Vagina (tissue), 2 donors: ENCODE measurements around the gene HDGF. TPM values are rescaled to one million over a fixed set of nuclear protein-coding genes. Genes with fewer than 3 reads are reported as not detected.
"Not testable (repeated sequence)": the region's sequence is repeated elsewhere in the genome, so short reads cannot be mapped to it uniquely, and the experiment has no call there.

Experiments used
- DNase-seq, 2 donors: peaks; one replicate each; pipeline ENCODE4 v3.0.0-alpha.2; 2017; ENCODE audit errors: extremely low spot score in 2 of 2
- H3K27ac ChIP-seq: fragments of 200-600 bp; sonication (generic); one replicate; pipeline ENCODE4 v1.5.1; 2019
- H3K27me3 ChIP-seq: fragments of 200-600 bp; sonication (generic); one replicate; pipeline ENCODE4 v1.5.1; 2019
- H3K36me3 ChIP-seq, 2 donors: fragments of 200-600 bp; sonication (generic); one replicate each; pipeline ENCODE4 v1.5.1; 2017 to 2019
- H3K4me1 ChIP-seq: fragments of 200-600 bp; sonication (generic); one replicate; pipeline ENCODE4 v1.5.1; 2019
- H3K4me3 ChIP-seq, 2 donors: fragments of 200-600 bp; sonication (generic); 1 replicate in 1 of 2; 2 replicates in 1 of 2; pipeline ENCODE4 v1.5.1; 2016 to 2019
- H3K9me3 ChIP-seq: fragments of 200-600 bp; sonication (generic); one replicate; pipeline ENCODE4 v1.5.1; 2019
- CTCF ChIP-seq, 3 experiments: fragments of 450-650 bp in 2 of 3; fragments of 200-600 bp in 1 of 3; sonication (generic) in 1 of 3; IDR thresholded peaks; one replicate each; pipeline ENCODE4 v1.5.1; 2017 to 2019; ENCODE audit warnings: antibody characterized with exemption in 3 of 3, mild to moderate bottlenecking in 2 of 3, moderate library complexity in 2 of 3
- POLR2A ChIP-seq, 2 donors: fragments of 450-650 bp; IDR thresholded peaks; one replicate each; pipeline ENCODE4 v1.6.1; 2017; ENCODE audit warnings: antibody characterized with exemption in 2 of 2, mild to moderate bottlenecking in 2 of 2, moderate library complexity in 2 of 2
- POLR2AphosphoS5 ChIP-seq, 2 donors: sonication (generic); formaldehyde crosslinking; IDR thresholded peaks; one replicate each; pipeline ENCODE4 v1.9.0; 2017; ENCODE audit warnings: antibody characterized with exemption in 2 of 2, mild to moderate bottlenecking in 2 of 2, low read depth in 1 of 2; ENCODE audit not compliant: insufficient read depth in 1 of 2
- intact Hi-C: fragments of 100-400 bp; cut with DNase I; formaldehyde crosslinking; loops from one replicate; pipeline ENCODE4 v1.15.1; 2023
- total RNA-seq: library from RNA; depleted of rRNA; stranded (reverse); fragments of >200 nt; gene quantifications from one replicate; pipeline ENCODE4 v1.2.3, GENCODE V29; 2016

The HDGF gene
- total RNA-seq, 1 donor from 2014 or later, result 154 TPM

- no peak for DNase-seq
- intact Hi-C loops, result no loop called here
- no peaks in the 10 kb centered on the region for H3K9me3 ChIP-seq
- H3K27me3 ChIP-seq, result no peaks in the 10 kb centered on the region
- no peak overlapping the region for H3K4me3 ChIP-seq
- H3K36me3 ChIP-seq, result no peaks in the 10 kb centered on the region
- no peak for TF ChIP-seq POLR2A (IDR thresholded peaks at IDR 0.05)
- no peak for TF ChIP-seq POLR2AphosphoS5 (IDR thresholded peaks at IDR 0.05; ENCODE audit: insufficient read depth in 1 of 2, low read depth in 1 of 2)
- no peak for TF ChIP-seq CTCF (IDR thresholded peaks at IDR 0.05)
- peaks cover under 1% of the 10 kb centered on the region for H3K4me1 ChIP-seq
- H3K27ac ChIP-seq, result no peak overlapping the region
These were observed 9.3 kb upstream of the HDGF start for GRCh38 chr1:156760796-156761104.

GRCh38 chr1:156760092-156760795 lies 8.8 kb upstream of the HDGF start:
- no peak for DNase-seq
- Histone ChIP-seq H3K9me3 (no peaks in the 10 kb centered on the region), H3K27ac (no peak overlapping the region), H3K27me3 (no peaks in the 10 kb centered on the region), H3K4me1 (no peaks in the 10 kb centered on the region), H3K36me3 (no peaks in the 10 kb centered on the region), H3K4me3 (no peak overlapping the region)
- TF ChIP-seq POLR2AphosphoS5 (IDR thresholded peaks at IDR 0.05; ENCODE audit: insufficient read depth in 1 of 2, low read depth in 1 of 2), result no peak
- TF ChIP-seq CTCF (IDR thresholded peaks at IDR 0.05), result no peak
- no peak for TF ChIP-seq POLR2A (IDR thresholded peaks at IDR 0.05)
- intact Hi-C loops, result no loop called here

GRCh38 chr1:156757572-156758253 lies 6.2 kb upstream of the HDGF start:
- H3K4me3 ChIP-seq, H3K4me1 ChIP-seq, H3K27me3 ChIP-seq, DNase-seq, H3K27ac ChIP-seq, H3K9me3 ChIP-seq, intact Hi-C loops, H3K36me3 ChIP-seq: not testable (repeated sequence)

GRCh38 chr1:156756355-156756754 lies 4.9 kb upstream of the HDGF start:
- H3K9me3 ChIP-seq, result no peaks in the 10 kb centered on the region
- intact Hi-C loops, result no loop called here
- peaks cover 16% of the 10 kb centered on the region for H3K4me1 ChIP-seq
- no peaks in the 10 kb centered on the region for H3K27me3 ChIP-seq
- no peaks in the 10 kb centered on the region for H3K36me3 ChIP-seq
- no peak overlapping the region for H3K27ac ChIP-seq
- DNase-seq, result no peak
- no peak overlapping the region for H3K4me3 ChIP-seq
- TF ChIP-seq POLR2AphosphoS5 (IDR thresholded peaks at IDR 0.05; ENCODE audit: insufficient read depth in 1 of 2, low read depth in 1 of 2), result no peak
- no peak for TF ChIP-seq POLR2A (IDR thresholded peaks at IDR 0.05)
- TF ChIP-seq CTCF (IDR thresholded peaks at IDR 0.05), result no peak

- H3K4me1 ChIP-seq, result peaks cover 16% of the 10 kb centered on the region
- H3K4me3 ChIP-seq, result no peak overlapping the region
- no peaks in the 10 kb centered on the region for H3K36me3 ChIP-seq
- TF ChIP-seq POLR2A (IDR thresholded peaks at IDR 0.05), result no peak
- no peak for TF ChIP-seq CTCF (IDR thresholded peaks at IDR 0.05)
- no peak for TF ChIP-seq POLR2AphosphoS5 (IDR thresholded peaks at IDR 0.05; ENCODE audit: insufficient read depth in 1 of 2, low read depth in 1 of 2)
- no peak for DNase-seq
- H3K27ac ChIP-seq, result no peak overlapping the region
- intact Hi-C loops, result no loop called here
- no peaks in the 10 kb centered on the region for H3K9me3 ChIP-seq
- no peaks in the 10 kb centered on the region for H3K27me3 ChIP-seq
These were observed 4.1 kb upstream of the HDGF start for GRCh38 chr1:156755527-156755950.
